Spleen (tissue), 7 donors: ENCODE results near the gene C12orf57.

ENCODE experiments used
- POLR2A ChIP-seq, 3 donors: fragments of 450-650 bp; IDR thresholded peaks; one replicate each; pipeline ENCODE4 v1.5.1; 2017; ENCODE audit warnings: antibody characterized with exemption in 3 of 3, mild to moderate bottlenecking in 1 of 3
- POLR2AphosphoS5 ChIP-seq, 3 donors: sonication (generic); formaldehyde crosslinking; IDR thresholded peaks; one replicate each; pipeline ENCODE4 v1.5.1; 2017; ENCODE audit warnings: antibody characterized with exemption in 3 of 3
- TF ChIP-seq, protein P1 (sequence below), 11 experiments: fragments of 200-600 bp in 7 of 11; fragments of 450-650 bp in 4 of 11; sonication (generic) in 4 of 11; IDR thresholded peaks in 8 of 11; conservative IDR thresholded peaks in 3 of 11; 1 replicate in 7 of 11; 2 replicates in 4 of 11; pipeline versions ENCODE4 v1.4.0 to v1.8.0; 2016 to 2021; ENCODE audit warnings: antibody characterized with exemption in 11 of 11, inconsistent platforms in 4 of 11, mild to moderate bottlenecking in 1 of 11
- donor health status: DM: no; HTN: no; CAD: no; lungs with moderate emphysema.
- donor health status: DM: no; HTN: no; CAD: no.
- donor health status: DM: no; HTN: no; CAD: no.

- TF ChIP-seq POLR2A (IDR thresholded peaks at IDR 0.05) (no peak), POLR2AphosphoS5 (IDR thresholded peaks at IDR 0.05) (no peak)
- TF ChIP-seq, protein P1, sequence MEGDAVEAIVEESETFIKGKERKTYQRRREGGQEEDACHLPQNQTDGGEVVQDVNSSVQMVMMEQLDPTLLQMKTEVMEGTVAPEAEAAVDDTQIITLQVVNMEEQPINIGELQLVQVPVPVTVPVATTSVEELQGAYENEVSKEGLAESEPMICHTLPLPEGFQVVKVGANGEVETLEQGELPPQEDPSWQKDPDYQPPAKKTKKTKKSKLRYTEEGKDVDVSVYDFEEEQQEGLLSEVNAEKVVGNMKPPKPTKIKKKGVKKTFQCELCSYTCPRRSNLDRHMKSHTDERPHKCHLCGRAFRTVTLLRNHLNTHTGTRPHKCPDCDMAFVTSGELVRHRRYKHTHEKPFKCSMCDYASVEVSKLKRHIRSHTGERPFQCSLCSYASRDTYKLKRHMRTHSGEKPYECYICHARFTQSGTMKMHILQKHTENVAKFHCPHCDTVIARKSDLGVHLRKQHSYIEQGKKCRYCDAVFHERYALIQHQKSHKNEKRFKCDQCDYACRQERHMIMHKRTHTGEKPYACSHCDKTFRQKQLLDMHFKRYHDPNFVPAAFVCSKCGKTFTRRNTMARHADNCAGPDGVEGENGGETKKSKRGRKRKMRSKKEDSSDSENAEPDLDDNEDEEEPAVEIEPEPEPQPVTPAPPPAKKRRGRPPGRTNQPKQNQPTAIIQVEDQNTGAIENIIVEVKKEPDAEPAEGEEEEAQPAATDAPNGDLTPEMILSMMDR (IDR thresholded peaks at IDR 0.05 in 8 of 11, conservative IDR thresholded peaks at IDR 0.05 in 3 of 11): no peak
These were observed 22.3 kb upstream of the C12orf57 start for GRCh38 chr12:6921539-6921938.
